GM21576 (cell line): ENCODE results near the gene HBM.
"Not testable (repeated sequence)": the region's sequence is repeated elsewhere in the genome, so short reads cannot be mapped to it uniquely, and the experiment has no call there.

Source experiments
- ATAC-seq: cut with Tn5 transposase; IDR thresholded peaks from one replicate; pipeline ENCODE4 v1.9.1; 2021; ENCODE audit warnings: mild to moderate bottlenecking, moderate library complexity; ENCODE audit not compliant: unreplicated experiment

HBM gene

GRCh38 chr16:165539-166374 is at the start of gene HBM:
Gene HBM, plus strand, starts transcription at chr16:165978. Its CDS starts 20 bp downstream, at chr16:165998.
- no peak for ATAC-seq

- ATAC-seq: no peak
Observed at GRCh38 chr16:116015-116414, 49.8 kb upstream of the HBM start.

GRCh38 chr16:117379-118365 is 48.1 kb upstream of the HBM start:
- ATAC-seq: no peak

- ATAC-seq: no peak
Observed at GRCh38 chr16:118857-119256, 46.9 kb upstream of the HBM start.

GRCh38 chr16:119295-119694 is 46.5 kb upstream of the HBM start:
- ATAC-seq: no peak

- ATAC-seq: no peak
Observed at GRCh38 chr16:119835-120491, 45.8 kb upstream of the HBM start.

- no peak for ATAC-seq
Observed at GRCh38 chr16:120756-121155, 45.0 kb upstream of the HBM start.

- ATAC-seq: no peak
Observed at GRCh38 chr16:122361-122760, 43.4 kb upstream of the HBM start.

- ATAC-seq: not testable (repeated sequence)
Observed at GRCh38 chr16:123558-124350, 42.0 kb upstream of the HBM start.

GRCh38 chr16:125011-125410 is 40.8 kb upstream of the HBM start:
- ATAC-seq: no peak

- ATAC-seq: no peak
Observed at GRCh38 chr16:129075-129474, 36.7 kb upstream of the HBM start.

- no peak for ATAC-seq
Observed at GRCh38 chr16:130533-131173, 35.1 kb upstream of the HBM start.

- no peak for ATAC-seq
Observed at GRCh38 chr16:132120-132519, 33.7 kb upstream of the HBM start.

- no peak for ATAC-seq
Observed at GRCh38 chr16:133716-134115, 32.1 kb upstream of the HBM start.

- ATAC-seq: no peak
Observed at GRCh38 chr16:138049-138417, 27.7 kb upstream of the HBM start.

- ATAC-seq: no peak
Observed at GRCh38 chr16:140175-140857, 25.5 kb upstream of the HBM start.

- no peak for ATAC-seq
Observed at GRCh38 chr16:142405-142967, 23.3 kb upstream of the HBM start.

GRCh38 chr16:143047-143446 is 22.7 kb upstream of the HBM start:
- ATAC-seq: no peak

GRCh38 chr16:143456-143855 is 22.3 kb upstream of the HBM start:
- no peak for ATAC-seq
